ENCODE results near the gene MST1R.

MST1R gene

DNA sequence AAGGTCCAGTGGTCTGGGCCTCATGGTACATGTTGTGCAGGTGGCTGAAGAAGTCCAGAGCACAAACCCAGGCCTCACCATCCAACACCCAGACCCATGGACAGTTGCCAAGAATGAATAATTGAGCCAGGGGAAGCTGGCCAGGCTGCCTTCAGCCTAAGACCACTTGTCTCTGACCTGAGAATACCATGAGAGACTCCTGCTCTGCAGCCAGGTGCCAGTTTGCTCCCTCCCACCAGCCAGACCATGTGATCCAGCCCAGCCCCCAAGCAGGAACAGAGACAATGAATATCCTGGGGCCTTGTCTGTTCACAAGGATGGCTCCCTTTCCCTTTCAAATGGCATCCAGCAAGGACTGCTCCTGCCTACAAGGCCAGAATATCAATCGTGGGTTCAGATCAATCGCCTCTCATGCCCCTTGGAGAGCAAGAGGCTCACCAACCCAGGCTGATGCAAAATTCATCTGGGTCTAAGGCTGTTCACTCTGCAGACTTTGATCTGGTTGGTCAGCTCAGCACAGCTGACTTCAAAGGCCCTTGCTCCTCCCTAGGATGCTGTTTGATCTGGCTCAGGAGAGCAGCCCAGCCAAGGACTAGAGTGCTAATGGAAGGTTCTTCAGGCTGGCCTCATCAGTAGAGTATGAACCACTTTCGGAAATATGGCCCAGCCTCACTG, 60.7 kb downstream of the MST1R start:
- DNase-seq (ENCODE audit: extremely low spot score), result no peak
- TF ChIP-seq FOXK2 (IDR thresholded peaks at IDR 0.05), result no peak
- TF ChIP-seq LEF1 (IDR thresholded peaks at IDR 0.05; ENCODE audit: borderline replicate concordance), result no peak
- TF ChIP-seq FOXA1 (IDR thresholded peaks at IDR 0.05), result no peak
- TF ChIP-seq SP1 (IDR thresholded peaks at IDR 0.05), result no peak
- TF ChIP-seq, protein P1, sequence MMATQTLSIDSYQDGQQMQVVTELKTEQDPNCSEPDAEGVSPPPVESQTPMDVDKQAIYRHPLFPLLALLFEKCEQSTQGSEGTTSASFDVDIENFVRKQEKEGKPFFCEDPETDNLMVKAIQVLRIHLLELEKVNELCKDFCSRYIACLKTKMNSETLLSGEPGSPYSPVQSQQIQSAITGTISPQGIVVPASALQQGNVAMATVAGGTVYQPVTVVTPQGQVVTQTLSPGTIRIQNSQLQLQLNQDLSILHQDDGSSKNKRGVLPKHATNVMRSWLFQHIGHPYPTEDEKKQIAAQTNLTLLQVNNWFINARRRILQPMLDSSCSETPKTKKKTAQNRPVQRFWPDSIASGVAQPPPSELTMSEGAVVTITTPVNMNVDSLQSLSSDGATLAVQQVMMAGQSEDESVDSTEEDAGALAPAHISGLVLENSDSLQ (IDR thresholded peaks at IDR 0.05), result no peak
- no peak for TF ChIP-seq L3MBTL2 (conservative IDR thresholded peaks at IDR 0.05)
- no peak for TF ChIP-seq HDGF (IDR thresholded peaks at IDR 0.05; ENCODE audit: borderline replicate concordance)
- TF ChIP-seq SUZ12 (IDR thresholded peaks at IDR 0.05), result no peak
- no peak for TF ChIP-seq ELF4 (IDR thresholded peaks at IDR 0.05)
- no peak for TF ChIP-seq NFRKB (IDR thresholded peaks at IDR 0.05)
- TF ChIP-seq TARDBP (IDR thresholded peaks at IDR 0.05), result no peak
- no peak for TF ChIP-seq CTBP1 (IDR thresholded peaks at IDR 0.05; ENCODE audit: borderline replicate concordance)
- TF ChIP-seq ARNT (IDR thresholded peaks at IDR 0.05), result no peak
- TF ChIP-seq ZNF384 (IDR thresholded peaks at IDR 0.05), result no peak
- TF ChIP-seq FOXM1 (IDR thresholded peaks at IDR 0.05; ENCODE audit: borderline replicate concordance), result no peak
- no peak for TF ChIP-seq BHLHE40 (IDR thresholded peaks at IDR 0.05; ENCODE audit: borderline replicate concordance)
- CTCF ChIA-PET, result no interaction called here
- POLR2A ChIA-PET, result no interaction called here

DNA sequence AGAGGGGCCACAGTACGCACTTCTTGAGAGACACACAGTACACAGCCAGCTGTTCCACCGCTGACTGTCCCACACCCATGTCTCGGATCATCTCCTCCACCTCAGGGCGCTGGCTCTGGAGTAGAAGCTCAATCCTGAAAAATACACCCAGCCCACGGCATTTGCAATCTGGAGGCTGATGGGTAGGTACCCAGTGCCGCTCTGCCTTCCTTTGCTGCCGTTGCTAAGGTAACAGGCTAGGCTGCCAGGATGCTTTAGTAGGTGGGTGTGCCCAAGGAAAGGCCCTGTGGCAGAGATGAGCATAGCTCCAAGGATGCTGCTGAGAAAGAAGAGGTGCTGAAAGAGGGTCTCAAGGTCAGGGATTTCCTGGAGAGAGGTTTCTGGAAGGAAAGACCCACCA, 61.9 kb downstream of the MST1R start:
- TF ChIP-seq FOXM1 (IDR thresholded peaks at IDR 0.05; ENCODE audit: borderline replicate concordance) (no peak), CTBP1 (IDR thresholded peaks at IDR 0.05; ENCODE audit: borderline replicate concordance) (no peak), NFRKB (IDR thresholded peaks at IDR 0.05) (no peak), ZNF384 (IDR thresholded peaks at IDR 0.05) (no peak)
- TF ChIP-seq, protein P1 (IDR thresholded peaks at IDR 0.05), result no peak
- CTCF ChIA-PET, result interaction anchor here (0.7 to 1.2 kb wide), 2 partner anchors 25 to 27 kb away, joined by 3 read pairs; no protein-coding TSS in a partner anchor
- no peak for DNase-seq (ENCODE audit: extremely low spot score)
- POLR2A ChIA-PET, result interaction anchor here (1.5 kb wide), 1 partner anchor 38 kb away, joined by 6 read pairs; the partner anchor contains the start of gene INKA1

DNA sequence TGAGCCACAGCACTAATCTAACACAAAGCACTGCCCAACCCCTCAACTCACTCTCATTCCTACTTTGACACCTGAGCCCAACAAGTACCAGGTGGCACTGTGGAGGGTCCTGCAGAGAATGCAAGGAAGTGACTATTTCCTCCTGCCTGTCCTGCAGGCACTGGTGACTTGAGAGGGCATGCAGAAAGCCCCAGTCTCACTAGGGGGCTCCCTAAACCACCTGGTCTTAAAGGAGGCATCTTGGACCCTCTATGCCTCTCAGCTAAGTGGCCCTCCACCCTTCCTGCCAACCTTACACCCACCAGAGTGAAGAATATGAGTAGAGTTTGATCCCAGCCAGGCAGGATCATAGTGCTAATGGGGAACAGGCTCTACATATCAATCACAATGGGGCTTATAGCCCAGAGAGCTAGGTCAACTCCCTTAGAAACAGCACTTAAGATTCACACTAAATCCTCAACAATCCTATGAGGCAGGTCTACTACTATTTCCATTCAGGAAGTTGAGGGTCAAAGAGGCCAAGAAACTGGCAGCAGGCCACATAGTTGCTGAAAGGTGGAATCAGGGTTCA, 62.5 kb downstream of the MST1R start:
- TF ChIP-seq L3MBTL2 (conservative IDR thresholded peaks at IDR 0.05), result no peak
- no peak for TF ChIP-seq NFRKB (IDR thresholded peaks at IDR 0.05)
- no peak for TF ChIP-seq BHLHE40 (IDR thresholded peaks at IDR 0.05; ENCODE audit: borderline replicate concordance)
- no peak for TF ChIP-seq LEF1 (IDR thresholded peaks at IDR 0.05; ENCODE audit: borderline replicate concordance)
- no peak for TF ChIP-seq TARDBP (IDR thresholded peaks at IDR 0.05)
- TF ChIP-seq, protein P1 (IDR thresholded peaks at IDR 0.05), result no peak
- no peak for TF ChIP-seq CTBP1 (IDR thresholded peaks at IDR 0.05; ENCODE audit: borderline replicate concordance)
- no peak for TF ChIP-seq FOXK2 (IDR thresholded peaks at IDR 0.05)
- no peak for TF ChIP-seq ELF4 (IDR thresholded peaks at IDR 0.05)
- no peak for TF ChIP-seq SUZ12 (IDR thresholded peaks at IDR 0.05)
- no peak for TF ChIP-seq SP1 (IDR thresholded peaks at IDR 0.05)
- DNase-seq (ENCODE audit: extremely low spot score), result peak; percentile 31
- ChIA-PET POLR2A (interaction anchor here (1.5 kb wide), 1 partner anchor 38 kb away, joined by 6 read pairs; the partner anchor contains the start of gene INKA1), CTCF (interaction anchor here (0.7 to 1.2 kb wide), 2 partner anchors 25 to 28 kb away, joined by 3 read pairs; no protein-coding TSS in a partner anchor)

DNA sequence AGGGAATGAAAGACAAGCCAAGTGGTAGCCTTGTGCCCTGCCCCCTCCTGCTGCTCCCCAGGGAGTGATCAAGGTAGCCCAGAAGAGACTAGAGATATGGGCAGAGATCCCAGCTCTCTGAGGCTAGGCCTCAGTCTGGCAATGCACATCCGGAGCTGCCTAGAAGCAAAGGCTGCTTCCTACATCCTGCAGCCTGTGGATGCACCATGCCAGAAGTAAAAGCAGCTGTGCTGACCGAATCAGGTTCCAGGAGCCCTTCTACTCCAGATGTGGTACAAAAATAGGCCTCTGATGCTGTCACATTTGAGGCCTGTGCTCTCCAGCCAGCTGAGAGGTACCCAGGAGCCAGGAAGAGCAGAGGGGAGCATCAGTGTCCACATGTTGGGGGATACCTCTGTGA, 63.3 kb downstream of the MST1R start:
- ChIA-PET POLR2A (no interaction called here), CTCF (no interaction called here)
- TF ChIP-seq FOXK2 (IDR thresholded peaks at IDR 0.05), result no peak
- TF ChIP-seq ZNF384 (IDR thresholded peaks at IDR 0.05), result no peak
- no peak for TF ChIP-seq LEF1 (IDR thresholded peaks at IDR 0.05; ENCODE audit: borderline replicate concordance)
- TF ChIP-seq, protein P1 (IDR thresholded peaks at IDR 0.05), result no peak
- no peak for TF ChIP-seq NFRKB (IDR thresholded peaks at IDR 0.05)
- TF ChIP-seq ELF4 (IDR thresholded peaks at IDR 0.05), result no peak
- TF ChIP-seq TARDBP (IDR thresholded peaks at IDR 0.05), result no peak
- no peak for TF ChIP-seq HDGF (IDR thresholded peaks at IDR 0.05; ENCODE audit: borderline replicate concordance)
- no peak for TF ChIP-seq ARNT (IDR thresholded peaks at IDR 0.05)
- TF ChIP-seq L3MBTL2 (conservative IDR thresholded peaks at IDR 0.05), result no peak
- TF ChIP-seq FOXM1 (IDR thresholded peaks at IDR 0.05; ENCODE audit: borderline replicate concordance), result no peak
- TF ChIP-seq SUZ12 (IDR thresholded peaks at IDR 0.05), result no peak
- TF ChIP-seq CTBP1 (IDR thresholded peaks at IDR 0.05; ENCODE audit: borderline replicate concordance), result no peak
- no peak for TF ChIP-seq SP1 (IDR thresholded peaks at IDR 0.05)
- TF ChIP-seq BHLHE40 (IDR thresholded peaks at IDR 0.05; ENCODE audit: borderline replicate concordance), result no peak
- TF ChIP-seq FOXA1 (IDR thresholded peaks at IDR 0.05), result no peak
- no peak for DNase-seq (ENCODE audit: extremely low spot score)

DNA sequence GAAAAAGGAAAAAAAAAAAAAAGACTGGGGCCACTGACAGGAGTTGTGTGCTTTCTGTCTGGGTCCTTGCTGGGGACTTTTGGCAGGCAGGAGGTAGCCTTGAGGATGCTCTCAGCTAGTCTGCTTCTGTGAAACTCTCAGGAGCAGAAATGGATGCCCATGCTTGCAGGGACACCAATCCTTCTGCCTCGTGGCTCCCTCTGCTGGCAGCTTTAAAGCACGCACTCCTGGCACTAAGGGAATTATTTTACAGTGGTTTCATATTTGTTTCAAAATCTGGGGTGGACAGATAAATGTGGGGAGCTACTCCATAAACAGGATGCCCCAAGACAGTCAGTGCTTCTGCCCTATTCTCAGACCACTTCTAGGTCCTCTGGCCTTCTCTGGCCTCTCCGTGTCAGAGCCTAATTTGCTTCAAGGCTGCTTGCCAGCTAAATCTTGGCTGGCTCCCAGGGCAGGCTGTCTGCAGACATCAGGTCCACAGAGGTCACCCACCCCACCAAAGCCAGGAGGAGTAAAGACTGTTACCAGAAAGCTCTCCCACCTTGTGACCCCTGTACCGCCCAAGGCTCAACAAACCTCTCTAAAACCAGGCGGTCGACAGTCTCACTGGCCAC, 64.4 kb downstream of the MST1R start:
- TF ChIP-seq NFRKB (IDR thresholded peaks at IDR 0.05) (no peak), CTBP1 (IDR thresholded peaks at IDR 0.05; ENCODE audit: borderline replicate concordance) (no peak), ZNF384 (IDR thresholded peaks at IDR 0.05) (no peak), HDGF (IDR thresholded peaks at IDR 0.05; ENCODE audit: borderline replicate concordance) (no peak), SUZ12 (IDR thresholded peaks at IDR 0.05) (no peak), ELF4 (IDR thresholded peaks at IDR 0.05) (no peak), SP1 (IDR thresholded peaks at IDR 0.05) (no peak), LEF1 (IDR thresholded peaks at IDR 0.05; ENCODE audit: borderline replicate concordance) (no peak), BHLHE40 (IDR thresholded peaks at IDR 0.05; ENCODE audit: borderline replicate concordance) (no peak), FOXM1 (IDR thresholded peaks at IDR 0.05; ENCODE audit: borderline replicate concordance) (no peak)
- CTCF ChIA-PET, result interaction anchor here (0.6 to 2.2 kb wide), 18 partner anchors 8 to 279 kb away, joined by 3 to 18 read pairs (median 3); partner anchors contain the start of genes CDHR4, INKA1 and TRAIP
- DNase-seq (ENCODE audit: extremely low spot score), result peak; percentile 79

More for the DNA sequence above, 64.4 kb downstream of the MST1R start:
- POLR2A ChIA-PET, result interaction anchor here (1.6 to 1.9 kb wide), 2 partner anchors 36 to 53 kb away, joined by 5 to 7 read pairs; partner anchors contain the start of genes INKA1 and IP6K1
